HG03045 (cell line): ENCODE measurements around the gene CCDC179.

Experiments
- ATAC-seq: cut with Tn5 transposase; IDR thresholded peaks from one replicate; pipeline ENCODE4 v1.9.1; 2021; ENCODE audit warnings: mild to moderate bottlenecking, moderate library complexity; ENCODE audit not compliant: unreplicated experiment

Gene CCDC179

GRCh38 chr11:22808571-22809197, 51.6 kb downstream of the CCDC179 start:
- peak; percentile 19 for ATAC-seq

- peak; percentile 88 for ATAC-seq
These were observed 52.3 kb downstream of the CCDC179 start for GRCh38 chr11:22807855-22808570.

- no peak for ATAC-seq
These were observed 52.9 kb downstream of the CCDC179 start for GRCh38 chr11:22807391-22807790.

DNA sequence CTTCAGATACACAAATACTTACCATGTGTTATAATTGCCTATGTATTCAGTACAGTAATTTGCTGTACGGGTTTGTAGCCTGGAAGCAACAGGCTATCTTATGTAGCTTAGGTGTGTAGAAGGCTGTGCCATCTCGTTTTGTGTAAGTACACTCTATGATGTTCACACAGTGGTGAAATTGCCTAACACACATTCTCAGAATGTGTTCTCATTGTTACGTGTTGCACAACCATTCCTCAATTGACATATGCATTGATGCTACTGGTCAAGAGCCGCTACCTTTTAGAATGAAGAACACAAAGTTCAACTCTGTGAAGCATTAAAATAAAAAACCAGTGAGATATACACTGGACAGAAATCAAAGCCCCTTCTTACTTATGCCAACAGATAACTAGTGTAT, 57.4 kb downstream of the CCDC179 start:
- no peak for ATAC-seq

GRCh38 chr11:22800482-22800881, 59.8 kb downstream of the CCDC179 start:
- no peak for ATAC-seq

GRCh38 chr11:22798901-22799300, 61.4 kb downstream of the CCDC179 start:
- no peak for ATAC-seq

- no peak for ATAC-seq
These were observed 63.2 kb downstream of the CCDC179 start for GRCh38 chr11:22797047-22797446.
